Neuronal stem cell (in vitro differentiated cells): ENCODE measurements around the gene SLC2A4.

Experiments
- DNase-seq: peaks from one replicate; pipeline ENCODE4 v3.0.0-alpha.2; 2013; ENCODE audit warnings: low spot score
- H2AFZ ChIP-seq: one replicate; pipeline ENCODE4 v1.6.1; 2013; ENCODE audit warnings: mild to moderate bottlenecking, low read length, inconsistent platforms
- H2AK5ac ChIP-seq: 2 replicates; pipeline ENCODE4 v1.6.1; 2013; ENCODE audit warnings: low read depth, mild to moderate bottlenecking, inconsistent platforms, low read length, moderate library complexity, mixed read lengths
- H2BK120ac ChIP-seq: 2 replicates; pipeline ENCODE4 v1.6.1; 2013; ENCODE audit warnings: low read depth, mild to moderate bottlenecking, inconsistent platforms, low read length, moderate library complexity, mixed read lengths
- H2BK12ac ChIP-seq: one replicate; pipeline ENCODE4 v1.6.1; 2013; ENCODE audit warnings: low read length, inconsistent platforms
- H2BK15ac ChIP-seq: 2 replicates; pipeline ENCODE4 v1.6.1; 2013; ENCODE audit warnings: mild to moderate bottlenecking, low read length, inconsistent platforms, mixed read lengths
- H2BK5ac ChIP-seq: one replicate; pipeline ENCODE4 v1.6.1; 2013; ENCODE audit warnings: inconsistent platforms, mild to moderate bottlenecking, low read length, moderate library complexity
- H3K14ac ChIP-seq: one replicate; pipeline ENCODE4 v1.6.1; 2013; ENCODE audit warnings: low read length, inconsistent platforms
- H3K18ac ChIP-seq: 2 replicates; pipeline ENCODE4 v1.6.1; 2013; ENCODE audit warnings: low read length, inconsistent platforms
- H3K23ac ChIP-seq: 2 replicates; pipeline ENCODE4 v1.6.1; 2013; ENCODE audit warnings: low read depth, mild to moderate bottlenecking, mixed read lengths, low read length, inconsistent platforms; ENCODE audit not compliant: poor library complexity
- H3K27ac ChIP-seq: replicated peaks from 3 replicates; pipeline ENCODE4 v1.5.1; 2013; ENCODE audit warnings: low read length, inconsistent platforms
- H3K27me3 ChIP-seq, 3 experiments: 2 replicates each; pipeline ENCODE4 v1.6.1; 2013; ENCODE audit warnings: low read length in 3 of 3, mild to moderate bottlenecking in 2 of 3, inconsistent platforms in 1 of 3, low read depth in 1 of 3, mixed read lengths in 1 of 3, moderate library complexity in 1 of 3; ENCODE audit not compliant: control insufficient read depth in 3 of 3, insufficient read depth in 3 of 3
- H3K36me3 ChIP-seq, 2 donors: replicated peaks in 1 of 2; 2 replicates each; pipeline ENCODE4 v1.6.1; 2013; ENCODE audit warnings: low read length in 2 of 2; ENCODE audit not compliant: control insufficient read depth in 2 of 2, insufficient read depth in 2 of 2
- H3K4ac ChIP-seq: 2 replicates; pipeline ENCODE4 v1.6.1; 2013; ENCODE audit warnings: inconsistent platforms, mild to moderate bottlenecking, low read length, moderate library complexity
- H3K4me1 ChIP-seq, 2 donors: 1 replicate in 1 of 2; 2 replicates in 1 of 2; pipeline ENCODE4 v1.6.1; 2013; ENCODE audit warnings: low read length in 2 of 2, low read depth in 1 of 2; ENCODE audit not compliant: control insufficient read depth in 2 of 2, insufficient read depth in 1 of 2
- H3K4me2 ChIP-seq: one replicate; pipeline ENCODE4 v1.6.1; 2013; ENCODE audit warnings: mild to moderate bottlenecking, low read length, inconsistent platforms; ENCODE audit not compliant: insufficient read depth, poor library complexity, severe bottlenecking
- H3K4me3 ChIP-seq, 2 donors: 2 replicates each; pipeline ENCODE4 v1.5.1; 2013; ENCODE audit warnings: low read length in 2 of 2, mild to moderate bottlenecking in 2 of 2, inconsistent platforms in 1 of 2, moderate library complexity in 1 of 2
- H3K79me1 ChIP-seq: one replicate; pipeline ENCODE4 v1.6.1; 2013; ENCODE audit warnings: low read depth, mild to moderate bottlenecking, inconsistent platforms, low read length, moderate library complexity
- H3K9ac ChIP-seq: one replicate; pipeline ENCODE4 v1.6.1; 2013; ENCODE audit warnings: mild to moderate bottlenecking, low read depth, low read length, inconsistent platforms; ENCODE audit not compliant: poor library complexity
- H3K9me3 ChIP-seq, 2 donors: replicated peaks in 1 of 2; 2 replicates each; pipeline versions ENCODE3 to v1.6.1; 2013; ENCODE audit warnings: low read length in 2 of 2, mild to moderate bottlenecking in 2 of 2, inconsistent platforms in 1 of 2, low read depth in 1 of 2, mixed read lengths in 1 of 2, moderate library complexity in 1 of 2; ENCODE audit not compliant: control insufficient read depth in 2 of 2, insufficient read depth in 1 of 2
- H4K8ac ChIP-seq: one replicate; pipeline ENCODE4 v1.6.1; 2013; ENCODE audit warnings: low read depth, mild to moderate bottlenecking, inconsistent platforms, low read length, moderate library complexity
- H4K91ac ChIP-seq: one replicate; pipeline ENCODE4 v1.6.1; 2013; ENCODE audit warnings: low read length, low read depth, mild to moderate bottlenecking, inconsistent platforms; ENCODE audit not compliant: poor library complexity
- WGBS, 2 donors: extraction: QIAGEN DNeasy Blood & Tissue Kit; methylation state at CpG; one replicate each; pipeline ENCODE4 v1.1.7; 2013; ENCODE audit warnings: missing lambda C conversion rate in 2 of 2, mixed read lengths in 1 of 2; ENCODE audit not compliant: insufficient read length in 2 of 2, insufficient replicate concordance in 1 of 2; ENCODE audit errors: extremely low coverage in 2 of 2; 5-methylcytosine and 5-hydroxymethylcytosine counted together

The SLC2A4 gene

DNA sequence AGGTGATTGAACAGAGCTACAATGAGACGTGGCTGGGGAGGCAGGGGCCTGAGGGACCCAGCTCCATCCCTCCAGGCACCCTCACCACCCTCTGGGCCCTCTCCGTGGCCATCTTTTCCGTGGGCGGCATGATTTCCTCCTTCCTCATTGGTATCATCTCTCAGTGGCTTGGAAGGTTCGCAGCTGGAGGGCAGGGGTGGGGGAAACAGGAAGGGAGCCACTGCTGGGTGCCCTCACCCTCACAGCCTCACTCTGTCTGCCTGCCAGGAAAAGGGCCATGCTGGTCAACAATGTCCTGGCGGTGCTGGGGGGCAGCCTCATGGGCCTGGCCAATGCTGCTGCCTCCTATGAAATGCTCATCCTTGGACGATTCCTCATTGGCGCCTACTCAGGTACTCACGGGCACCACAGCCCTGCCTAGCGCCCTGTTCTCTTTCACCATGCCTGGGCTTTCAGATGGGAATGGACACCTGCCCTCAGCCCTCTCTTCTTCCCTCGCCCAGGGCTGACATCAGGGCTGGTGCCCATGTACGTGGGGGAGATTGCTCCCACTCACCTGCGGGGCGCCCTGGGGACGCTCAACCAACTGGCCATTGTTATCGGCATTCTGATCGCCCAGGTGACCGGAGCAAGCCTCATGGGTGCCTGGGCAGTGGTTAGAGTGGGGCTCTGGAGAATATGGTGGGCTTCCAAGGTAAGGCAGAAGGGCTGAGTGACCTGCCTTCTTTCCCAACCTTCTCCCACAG, 2.1 kb downstream of the SLC2A4 start:
- Histone ChIP-seq H3K27me3 (peaks cover 0 to 18% (median 5%) of the 10 kb centered on the region in 3 experiments), H2AK5ac (peak overlapping the region; percentile 87), H2BK5ac (peak overlapping the region; percentile 10)

DNA sequence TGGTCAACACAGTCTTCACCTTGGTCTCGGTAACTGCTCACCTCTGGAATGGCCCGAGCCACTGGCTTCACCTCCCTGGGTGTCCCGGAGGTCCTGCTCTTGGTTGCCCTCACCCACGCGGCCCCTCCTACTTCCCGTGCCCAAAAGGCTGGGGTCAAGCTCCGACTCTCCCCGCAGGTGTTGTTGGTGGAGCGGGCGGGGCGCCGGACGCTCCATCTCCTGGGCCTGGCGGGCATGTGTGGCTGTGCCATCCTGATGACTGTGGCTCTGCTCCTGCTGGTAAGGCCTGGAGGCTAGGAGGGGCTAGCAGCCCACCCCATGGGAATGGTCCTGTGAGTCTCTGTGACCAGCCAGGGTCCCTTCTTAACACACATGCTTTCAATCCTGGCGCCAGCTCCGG, 3.4 kb downstream of the SLC2A4 start:
- H3K79me1 ChIP-seq: peaks cover 3% of the 10 kb centered on the region
- no CpG with 5 or more reads among the region's 16 CpGs for WGBS, 2 donors
- H2BK15ac ChIP-seq: no peak overlapping the region
- no peak overlapping the region for H3K23ac ChIP-seq
- H4K8ac ChIP-seq: no peak overlapping the region
- no peak overlapping the region for H2BK5ac ChIP-seq
- no peak overlapping the region for H3K18ac ChIP-seq
- peaks cover 2 to 7% of the 10 kb centered on the region in 2 donors for H3K36me3 ChIP-seq
- H3K4me3 ChIP-seq: no peak overlapping the region
- H3K4ac ChIP-seq: peak overlapping the region; percentile 10
- peak overlapping the region; percentile 24 for H2AK5ac ChIP-seq
- no peak overlapping the region for H4K91ac ChIP-seq
- H2BK12ac ChIP-seq: no peak overlapping the region
- no peak overlapping the region for H3K27ac ChIP-seq
- no peaks in the 10 kb centered on the region for H3K9me3 ChIP-seq
- H3K4me1 ChIP-seq: peaks cover 9 to 16% of the 10 kb centered on the region in 2 donors
- DNase-seq: no peak
- H3K4me2 ChIP-seq: no peak overlapping the region
- no peak overlapping the region for H3K14ac ChIP-seq
- no peak overlapping the region for H2BK120ac ChIP-seq
- H3K9ac ChIP-seq: no peak overlapping the region
- peaks cover 0 to 18% (median 0%) of the 10 kb centered on the region in 3 experiments for H3K27me3 ChIP-seq
- H2AFZ ChIP-seq: no peak overlapping the region

More for the DNA sequence above, 2.1 kb downstream of the SLC2A4 start:
- Histone ChIP-seq H3K79me1 (peaks cover 3% of the 10 kb centered on the region), H3K9me3 (no peaks in the 10 kb centered on the region), H4K91ac (no peak overlapping the region), H3K23ac (peak overlapping the region; percentile 48), H2AFZ (no peak overlapping the region), H3K14ac (peak overlapping the region; percentile 15), H2BK15ac (peak overlapping the region; percentile 38), H3K36me3 (peaks cover 2 to 7% of the 10 kb centered on the region in 2 donors), H4K8ac (no peak overlapping the region), H2BK120ac (no peak overlapping the region), H3K4ac (peak overlapping the region; percentile 8), H3K4me1 (peaks cover 9 to 16% of the 10 kb centered on the region in 2 donors), H3K4me3 (no peak overlapping the region), H3K27ac (no peak overlapping the region), H2BK12ac (peak overlapping the region; percentile 34), H3K18ac (no peak overlapping the region), H3K4me2 (no peak overlapping the region), H3K9ac (peak overlapping the region; percentile 37)
- WGBS, 2 donors: no CpG with 5 or more reads among the region's 18 CpGs
- DNase-seq: no peak

DNA sequence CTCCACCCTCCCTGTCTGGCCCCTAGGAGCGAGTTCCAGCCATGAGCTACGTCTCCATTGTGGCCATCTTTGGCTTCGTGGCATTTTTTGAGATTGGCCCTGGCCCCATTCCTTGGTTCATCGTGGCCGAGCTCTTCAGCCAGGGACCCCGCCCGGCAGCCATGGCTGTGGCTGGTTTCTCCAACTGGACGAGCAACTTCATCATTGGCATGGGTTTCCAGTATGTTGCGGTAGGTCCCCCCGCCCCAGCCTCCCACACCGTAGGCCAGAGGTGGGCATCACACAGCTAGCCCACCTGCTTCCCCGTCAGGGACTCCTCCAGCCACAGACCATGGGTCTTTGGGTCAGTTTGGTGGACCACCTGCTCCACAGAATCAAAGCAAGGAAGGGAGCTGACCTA, 4.2 kb downstream of the SLC2A4 start:
- Histone ChIP-seq H3K4ac (no peak overlapping the region), H3K18ac (no peak overlapping the region), H3K4me3 (no peak overlapping the region), H2BK12ac (no peak overlapping the region), H3K27me3 (peaks cover 0 to 18% (median 0%) of the 10 kb centered on the region in 3 experiments), H4K91ac (no peak overlapping the region), H3K4me1 (peaks cover 8 to 15% of the 10 kb centered on the region in 2 donors), H3K79me1 (peaks cover 3% of the 10 kb centered on the region), H3K9me3 (no peaks in the 10 kb centered on the region), H3K27ac (no peak overlapping the region), H3K23ac (peak overlapping the region; percentile 73), H2AK5ac (no peak overlapping the region), H4K8ac (no peak overlapping the region), H2BK5ac (no peak overlapping the region), H3K4me2 (no peak overlapping the region), H2BK15ac (no peak overlapping the region), H3K9ac (no peak overlapping the region), H3K14ac (no peak overlapping the region), H2AFZ (no peak overlapping the region), H3K36me3 (peaks cover 2 to 7% of the 10 kb centered on the region in 2 donors), H2BK120ac (no peak overlapping the region)
- no peak for DNase-seq
- no CpG with 5 or more reads among the region's 12 CpGs for WGBS, 2 donors

DNA sequence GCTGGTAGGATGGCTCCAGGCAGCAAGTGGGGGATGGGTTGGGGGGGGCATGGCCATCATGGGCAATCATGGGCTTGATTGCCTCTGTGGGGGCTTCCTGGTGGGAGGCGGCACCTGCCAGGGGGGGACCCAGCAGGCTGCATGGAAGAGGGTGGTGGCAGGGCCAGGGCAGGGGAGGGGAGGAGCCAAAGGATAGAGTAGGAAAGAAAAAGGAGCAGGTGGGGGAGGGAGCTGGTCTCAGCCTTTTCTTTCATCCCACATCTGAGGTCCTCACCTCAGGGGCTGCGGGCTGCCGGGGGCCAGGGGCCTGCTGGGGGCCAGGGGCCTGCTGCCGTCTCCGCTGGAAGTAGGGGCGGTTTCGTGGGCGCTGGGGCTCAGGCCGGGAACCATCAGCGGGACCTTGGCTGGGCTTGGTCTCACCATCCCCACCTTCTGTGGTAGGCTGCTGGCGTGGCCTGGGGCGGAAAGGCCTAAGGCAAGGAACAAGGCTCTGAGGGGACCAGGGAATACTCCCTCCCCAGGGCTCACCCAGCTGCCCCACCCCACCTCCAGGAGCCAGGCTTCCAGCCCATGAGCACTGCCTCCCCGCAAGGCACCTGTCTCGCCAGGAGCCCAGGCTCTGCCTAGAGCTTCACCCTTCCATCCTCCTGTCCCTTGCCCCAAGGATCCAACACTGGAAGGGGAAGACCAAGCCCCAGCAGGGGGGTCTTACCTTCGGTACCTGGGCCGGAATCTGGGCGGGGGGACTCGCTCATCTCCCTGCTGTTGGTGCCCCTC, 7.9 kb downstream of the SLC2A4 start:
- peak overlapping the region; percentile 58 for H2BK15ac ChIP-seq
- H3K9ac ChIP-seq: no peak overlapping the region
- no peak overlapping the region for H2AK5ac ChIP-seq
- WGBS, 2 donors: no CpG with 5 or more reads among the region's 18 CpGs
- H3K27me3 ChIP-seq: peaks cover 0 to 28% (median 23%) of the 10 kb centered on the region in 3 experiments
- no peak for DNase-seq
- H2BK5ac ChIP-seq: no peak overlapping the region
- no peak overlapping the region for H3K4ac ChIP-seq
- no peak overlapping the region for H3K14ac ChIP-seq
- no peak overlapping the region for H2BK120ac ChIP-seq
- no peak overlapping the region for H2BK12ac ChIP-seq
- H3K4me1 ChIP-seq: peaks cover 2 to 16% of the 10 kb centered on the region in 2 donors
- H3K18ac ChIP-seq: peak overlapping the region; percentile 57
- H3K79me1 ChIP-seq: peaks cover 2% of the 10 kb centered on the region
- no peak overlapping the region for H4K91ac ChIP-seq
- H3K4me2 ChIP-seq: no peak overlapping the region
- no peak overlapping the region for H4K8ac ChIP-seq
- no peak overlapping the region for H2AFZ ChIP-seq
- H3K4me3 ChIP-seq: no peak overlapping the region
- H3K9me3 ChIP-seq: no peaks in the 10 kb centered on the region
- peaks cover 2 to 7% of the 10 kb centered on the region in 2 donors for H3K36me3 ChIP-seq
- H3K23ac ChIP-seq: no peak overlapping the region
- H3K27ac ChIP-seq: no peak overlapping the region
